ENCODE results near the gene CACNA2D3. TPM values are rescaled to one million over a fixed set of nuclear protein-coding genes. Genes with fewer than 3 reads are reported as not detected.

The CACNA2D3 gene
- total RNA-seq, 1 donor from 2014 or later: 21.2 TPM

- intact Hi-C loops (cut with micrococcal nuclease): no loop called here
- no peak for TF ChIP-seq CTCF (IDR thresholded peaks at IDR 0.05; ENCODE audit: borderline replicate concordance)
- Histone ChIP-seq H3K4me3 (no peak overlapping the region), H3K27me3 (ENCODE audit: low read depth) (no peaks in the 10 kb centered on the region), H3K36me3 (no peaks in the 10 kb centered on the region), H3K9me3 (replicated peaks) (no peaks in the 10 kb centered on the region), H3K4me1 (peaks cover 34% of the 10 kb centered on the region), H3K27ac (replicated peaks) (no peak overlapping the region)
- no peak for DNase-seq
These were observed 828.1 kb downstream of the CACNA2D3 start for GRCh38 chr3:54950391-54951003.

GRCh38 chr3:54951405-54951804 is 829.1 kb downstream of the CACNA2D3 start:
- intact Hi-C loops (cut with micrococcal nuclease): no loop called here
- H3K4me3 ChIP-seq: no peak overlapping the region

GRCh38 chr3:54954022-54954421 is 831.7 kb downstream of the CACNA2D3 start:
- no peak for TF ChIP-seq CTCF (IDR thresholded peaks at IDR 0.05; ENCODE audit: borderline replicate concordance)
- no peak overlapping the region for H3K4me3 ChIP-seq
- H3K36me3 ChIP-seq: no peaks in the 10 kb centered on the region
- peaks cover 34% of the 10 kb centered on the region for H3K4me1 ChIP-seq
- no peaks in the 10 kb centered on the region for H3K27me3 ChIP-seq (ENCODE audit: low read depth)
- no peak for DNase-seq
- intact Hi-C loops (cut with micrococcal nuclease): no loop called here
- H3K27ac ChIP-seq (replicated peaks): no peak overlapping the region
- no peaks in the 10 kb centered on the region for H3K9me3 ChIP-seq (replicated peaks)

More at GRCh38 chr3:54951405-54951804, 829.1 kb downstream of the CACNA2D3 start:
- DNase-seq: peak; percentile 82
- H3K4me1 ChIP-seq: peaks cover 34% of the 10 kb centered on the region
- no peak overlapping the region for H3K27ac ChIP-seq (replicated peaks)
- no peaks in the 10 kb centered on the region for H3K27me3 ChIP-seq (ENCODE audit: low read depth)
- no peaks in the 10 kb centered on the region for H3K9me3 ChIP-seq (replicated peaks)
- no peaks in the 10 kb centered on the region for H3K36me3 ChIP-seq
- peak; percentile 78 for TF ChIP-seq CTCF (IDR thresholded peaks at IDR 0.05; ENCODE audit: borderline replicate concordance)

GRCh38 chr3:54954521-54954920 is 832.2 kb downstream of the CACNA2D3 start:
- Histone ChIP-seq H3K36me3 (no peaks in the 10 kb centered on the region), H3K27ac (replicated peaks) (no peak overlapping the region), H3K4me1 (peaks cover 34% of the 10 kb centered on the region), H3K9me3 (replicated peaks) (no peaks in the 10 kb centered on the region), H3K27me3 (ENCODE audit: low read depth) (no peaks in the 10 kb centered on the region), H3K4me3 (no peak overlapping the region)
- intact Hi-C loops (cut with micrococcal nuclease): no loop called here
- no peak for DNase-seq
- no peak for TF ChIP-seq CTCF (IDR thresholded peaks at IDR 0.05; ENCODE audit: borderline replicate concordance)

- Histone ChIP-seq H3K9me3 (replicated peaks) (no peaks in the 10 kb centered on the region), H3K4me3 (no peak overlapping the region), H3K4me1 (peaks cover 30% of the 10 kb centered on the region), H3K27ac (replicated peaks) (no peak overlapping the region), H3K36me3 (no peaks in the 10 kb centered on the region), H3K27me3 (ENCODE audit: low read depth) (no peaks in the 10 kb centered on the region)
- DNase-seq: no peak
- no peak for TF ChIP-seq CTCF (IDR thresholded peaks at IDR 0.05; ENCODE audit: borderline replicate concordance)
- intact Hi-C loops (cut with micrococcal nuclease): no loop called here
These were observed 833.1 kb downstream of the CACNA2D3 start for GRCh38 chr3:54955496-54955895.
